A549 (cell line): Measurements from ENCODE around the gene FSCN2.

Source experiments
- CEBPB ChIP-seq, 2 experiments: fragments of >200 bp in 1 of 2; sonication (Bioruptor Twin) in 1 of 2; formaldehyde crosslinking in 1 of 2; IDR thresholded peaks; 2 replicates each; pipeline ENCODE4 v1.6.1; 2012 to 2016
- CHD4 ChIP-seq: fragments of 200-600 bp; sonication (generic); IDR thresholded peaks from 2 replicates; pipeline ENCODE4 v1.6.1; 2016; ENCODE audit warnings: antibody characterized with exemption, mild to moderate bottlenecking, borderline replicate concordance
- FOSB ChIP-seq: fragments of 250-450 bp; sonication (Bioruptor Pico); IDR thresholded peaks from 2 replicates; pipeline ENCODE4 v1.5.0; 2020; ENCODE audit warnings: mild to moderate bottlenecking, moderate library complexity
- FOXS1 ChIP-seq: fragments of 250-450 bp; sonication (Bioruptor Pico); IDR thresholded peaks from 2 replicates; pipeline ENCODE4 v1.5.0; 2020; ENCODE audit warnings: mild to moderate bottlenecking, moderate library complexity
- JUN ChIP-seq, 2 experiments: fragments of >200 bp; sonication (Bioruptor Twin); formaldehyde crosslinking; IDR thresholded peaks; 2 replicates in 1 of 2; 3 replicates in 1 of 2; pipeline ENCODE4 v1.6.1; 2016 to 2017
- POLR2A ChIP-seq: IDR thresholded peaks from 2 replicates; pipeline ENCODE4 v1.6.1; 2012; ENCODE audit warnings: mild to moderate bottlenecking, low read length
- POLR2AphosphoS2 ChIP-seq: conservative IDR thresholded peaks from 2 replicates; pipeline ENCODE4 v1.6.1; 2012; ENCODE audit warnings: low read length, improper control_type of control experiment, inconsistent platforms
- TP53 ChIP-seq: fragments of 250-450 bp; sonication (Bioruptor Pico); IDR thresholded peaks from 2 replicates; pipeline ENCODE4 v1.5.0; 2021; ENCODE audit warnings: mild to moderate bottlenecking, moderate library complexity
- TF ChIP-seq, protein P1 (sequence below): fragments of >200 bp; sonication (Bioruptor Twin); formaldehyde crosslinking; IDR thresholded peaks from 3 replicates; pipeline ENCODE4 v1.5.1; 2016
- TF ChIP-seq, protein P2 (sequence below): fragments of 150-350 bp; IDR thresholded peaks from 2 replicates; pipeline ENCODE4 v1.6.1; 2014; ENCODE audit warnings: low read depth, mild to moderate bottlenecking, low read length

DNA sequence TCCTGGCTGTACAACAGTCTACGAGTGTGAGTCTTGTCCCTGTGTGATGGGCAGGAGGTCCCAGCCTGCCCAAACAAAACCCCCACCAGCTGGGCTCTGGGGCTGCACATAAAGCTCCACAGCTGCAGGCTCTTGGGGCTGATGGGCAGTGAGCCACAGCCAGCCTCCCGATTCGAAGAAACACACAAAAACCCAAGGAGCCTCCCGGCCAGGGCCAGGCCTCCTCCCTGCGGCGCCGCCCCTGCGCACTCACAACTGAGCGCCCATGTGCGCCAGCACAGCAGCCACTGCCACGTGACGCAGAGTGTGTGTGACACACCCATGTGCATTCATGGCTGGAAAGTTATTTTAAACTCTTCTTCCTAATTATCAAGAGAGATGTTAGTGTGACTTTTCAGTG is 54.6 kb downstream of the FSCN2 start:
- TF ChIP-seq, protein P1, sequence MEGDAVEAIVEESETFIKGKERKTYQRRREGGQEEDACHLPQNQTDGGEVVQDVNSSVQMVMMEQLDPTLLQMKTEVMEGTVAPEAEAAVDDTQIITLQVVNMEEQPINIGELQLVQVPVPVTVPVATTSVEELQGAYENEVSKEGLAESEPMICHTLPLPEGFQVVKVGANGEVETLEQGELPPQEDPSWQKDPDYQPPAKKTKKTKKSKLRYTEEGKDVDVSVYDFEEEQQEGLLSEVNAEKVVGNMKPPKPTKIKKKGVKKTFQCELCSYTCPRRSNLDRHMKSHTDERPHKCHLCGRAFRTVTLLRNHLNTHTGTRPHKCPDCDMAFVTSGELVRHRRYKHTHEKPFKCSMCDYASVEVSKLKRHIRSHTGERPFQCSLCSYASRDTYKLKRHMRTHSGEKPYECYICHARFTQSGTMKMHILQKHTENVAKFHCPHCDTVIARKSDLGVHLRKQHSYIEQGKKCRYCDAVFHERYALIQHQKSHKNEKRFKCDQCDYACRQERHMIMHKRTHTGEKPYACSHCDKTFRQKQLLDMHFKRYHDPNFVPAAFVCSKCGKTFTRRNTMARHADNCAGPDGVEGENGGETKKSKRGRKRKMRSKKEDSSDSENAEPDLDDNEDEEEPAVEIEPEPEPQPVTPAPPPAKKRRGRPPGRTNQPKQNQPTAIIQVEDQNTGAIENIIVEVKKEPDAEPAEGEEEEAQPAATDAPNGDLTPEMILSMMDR, result no peak
- no peak for TF ChIP-seq CHD4
- TF ChIP-seq JUN (IDR thresholded peaks at IDR 0.05), result no peak
- no peak for TF ChIP-seq FOSB
- TF ChIP-seq POLR2AphosphoS2, result no peak
- TF ChIP-seq TP53 (CRISPR knock-in tag), result no peak
- no peak for TF ChIP-seq CEBPB (IDR thresholded peaks at IDR 0.05)
- TF ChIP-seq POLR2A, result no peak
- TF ChIP-seq, protein P2, sequence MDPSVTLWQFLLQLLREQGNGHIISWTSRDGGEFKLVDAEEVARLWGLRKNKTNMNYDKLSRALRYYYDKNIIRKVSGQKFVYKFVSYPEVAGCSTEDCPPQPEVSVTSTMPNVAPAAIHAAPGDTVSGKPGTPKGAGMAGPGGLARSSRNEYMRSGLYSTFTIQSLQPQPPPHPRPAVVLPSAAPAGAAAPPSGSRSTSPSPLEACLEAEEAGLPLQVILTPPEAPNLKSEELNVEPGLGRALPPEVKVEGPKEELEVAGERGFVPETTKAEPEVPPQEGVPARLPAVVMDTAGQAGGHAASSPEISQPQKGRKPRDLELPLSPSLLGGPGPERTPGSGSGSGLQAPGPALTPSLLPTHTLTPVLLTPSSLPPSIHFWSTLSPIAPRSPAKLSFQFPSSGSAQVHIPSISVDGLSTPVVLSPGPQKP, result no peak
- no peak for TF ChIP-seq FOXS1
